ENCODE results near the gene ANO7.
"Not testable (repeated sequence)": the region's sequence is repeated elsewhere in the genome, so short reads cannot be mapped to it uniquely, and the experiment has no call there.

Gene ANO7

GRCh38 chr2:241194811-241195210 is 6.3 kb downstream of the ANO7 start:
- no peak for DNase-seq

GRCh38 chr2:241195506-241196130 is 7.1 kb downstream of the ANO7 start:
- no peak for DNase-seq

GRCh38 chr2:241197246-241197645 is 8.8 kb downstream of the ANO7 start:
- DNase-seq = not testable (repeated sequence)

- DNase-seq = no peak
Observed at GRCh38 chr2:241197947-241198346, 9.5 kb downstream of the ANO7 start.

- DNase-seq = no peak
Observed at GRCh38 chr2:241198381-241199279, 10.2 kb downstream of the ANO7 start.

GRCh38 chr2:241199286-241199685 is 10.8 kb downstream of the ANO7 start:
- no peak for DNase-seq

- no peak for DNase-seq
Observed at GRCh38 chr2:241199897-241200821, 11.7 kb downstream of the ANO7 start.

- DNase-seq = no peak
Observed at GRCh38 chr2:241200822-241201395, 12.4 kb downstream of the ANO7 start.

GRCh38 chr2:241201445-241202267 is 13.2 kb downstream of the ANO7 start:
- no peak for DNase-seq

- no peak for DNase-seq
Observed at GRCh38 chr2:241202268-241202585, 13.8 kb downstream of the ANO7 start.

GRCh38 chr2:241202681-241203080 is 14.2 kb downstream of the ANO7 start:
- DNase-seq = no peak

GRCh38 chr2:241203218-241204009 is 14.9 kb downstream of the ANO7 start:
- no peak for DNase-seq

- no peak for DNase-seq
Observed at GRCh38 chr2:241204010-241204384, 15.5 kb downstream of the ANO7 start.

- no peak for DNase-seq
Observed at GRCh38 chr2:241204490-241204889, 16.0 kb downstream of the ANO7 start.

GRCh38 chr2:241205086-241205485 is 16.6 kb downstream of the ANO7 start:
- DNase-seq = no peak

- no peak for DNase-seq
Observed at GRCh38 chr2:241207151-241207550, 18.7 kb downstream of the ANO7 start.

- no peak for DNase-seq
Observed at GRCh38 chr2:241207641-241208040, 19.2 kb downstream of the ANO7 start.

- no peak for DNase-seq
Observed at GRCh38 chr2:241208058-241208457, 19.6 kb downstream of the ANO7 start.

GRCh38 chr2:241209271-241209670 is 20.8 kb downstream of the ANO7 start:
- DNase-seq = no peak

GRCh38 chr2:241211276-241211675 is 22.8 kb downstream of the ANO7 start:
- DNase-seq = no peak

GRCh38 chr2:241213041-241213440 is 24.6 kb downstream of the ANO7 start:
- DNase-seq = no peak
